DMS53 (cell line): ENCODE measurements around the gene FLAD1.
A peak's percentile ranks its signal among the peaks of the same experiment; 100 is the strongest.

Source experiments
- DNase-seq: peaks from one replicate; lab custom pipeline; 2025; lab: John Stamatoyannopoulos, UW

The FLAD1 gene

GRCh38 chr1:154990276-154990675, 7.1 kb downstream of the FLAD1 start:
- DNase-seq, result no peak

- DNase-seq, result peak; percentile 64
These were observed 9.8 kb downstream of the FLAD1 start for GRCh38 chr1:154992721-154993571.

GRCh38 chr1:154993572-154994268, 10.6 kb downstream of the FLAD1 start, which contains the start of gene LENEP:
TSS of gene LENEP (plus strand) at chr1:154993586. CDS start at chr1:154993608, 22 bp downstream.
- DNase-seq, result peak; percentile 43

GRCh38 chr1:154994269-154994587, 11.1 kb downstream of the FLAD1 start:
- DNase-seq, result no peak

GRCh38 chr1:154994591-154994990, 11.4 kb downstream of the FLAD1 start:
- peak; percentile 41 for DNase-seq

GRCh38 chr1:154995301-154995983, 12.3 kb downstream of the FLAD1 start:
- peak; percentile 62 for DNase-seq

- DNase-seq, result no peak
These were observed 14.0 kb downstream of the FLAD1 start for GRCh38 chr1:154996966-154997701.

- DNase-seq, result no peak
These were observed 15.1 kb downstream of the FLAD1 start for GRCh38 chr1:154998201-154998780.

GRCh38 chr1:154998818-154999570, 15.8 kb downstream of the FLAD1 start:
- DNase-seq, result peak; percentile 80

GRCh38 chr1:154999571-155000410, 16.6 kb downstream of the FLAD1 start:
- peak; percentile 91 for DNase-seq

GRCh38 chr1:155000411-155000725, 17.2 kb downstream of the FLAD1 start:
- no peak for DNase-seq

GRCh38 chr1:155000726-155001424, 17.7 kb downstream of the FLAD1 start:
- DNase-seq, result peak; percentile 99

- DNase-seq, result no peak
These were observed 18.2 kb downstream of the FLAD1 start for GRCh38 chr1:155001425-155001674.

GRCh38 chr1:155001675-155002463, 18.7 kb downstream of the FLAD1 start:
- peak; percentile 100 for DNase-seq

- DNase-seq, result no peak
These were observed 19.5 kb downstream of the FLAD1 start, which contains the start of gene ZBTB7B for GRCh38 chr1:155002464-155003226. TSS of gene ZBTB7B (plus strand) at chr1:155002802. CDS start at chr1:155014661, 11,859 bp downstream.

- DNase-seq, result peak; percentile 64
These were observed 20.2 kb downstream of the FLAD1 start for GRCh38 chr1:155003227-155003765.

- DNase-seq, result peak; percentile 66
These were observed 20.7 kb downstream of the FLAD1 start for GRCh38 chr1:155003766-155004351.
